ENCODE data around the gene SLC10A3.

The SLC10A3 gene

DNA sequence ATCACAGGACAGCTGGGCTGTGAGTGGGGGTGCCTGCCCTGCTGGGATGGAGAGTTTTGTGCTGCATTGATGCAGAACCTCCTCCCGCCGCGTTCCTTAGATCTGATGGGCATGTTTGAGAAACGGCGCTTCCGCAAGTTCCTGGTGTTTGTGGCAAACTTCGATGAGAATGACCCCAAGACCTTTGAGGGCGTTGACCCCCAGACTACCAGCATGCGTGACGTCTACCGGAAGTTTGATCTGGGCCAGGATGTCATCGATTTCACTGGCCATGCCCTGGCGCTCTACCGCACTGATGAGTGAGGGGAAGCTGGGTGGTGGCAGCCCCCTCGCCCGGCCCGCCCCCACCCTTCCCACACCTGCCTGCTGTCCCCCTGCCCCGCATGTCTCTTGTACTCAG, 50.6 kb downstream of the SLC10A3 start:
- DNase-seq (ENCODE audit: low spot score): peak; percentile 6

- DNase-seq (ENCODE audit: low spot score): no peak
These were observed 52.2 kb downstream of the SLC10A3 start for GRCh38 chrX:154437971-154438893.
